ENCODE measurements around the gene CASK. TPM values are rescaled to one million over a fixed set of nuclear protein-coding genes. Genes with fewer than 3 reads are reported as not detected.
"Not testable (repeated sequence)": the region's sequence is repeated elsewhere in the genome, so short reads cannot be mapped to it uniquely, and the experiment has no call there.

CASK gene
- polyA plus RNA-seq, 5 donors: 27.9 to 61.7 (median 50.8) TPM

GRCh38 chrX:41519468-41519867 lies 403.9 kb downstream of the CASK start:
- no peak for DNase-seq

DNA sequence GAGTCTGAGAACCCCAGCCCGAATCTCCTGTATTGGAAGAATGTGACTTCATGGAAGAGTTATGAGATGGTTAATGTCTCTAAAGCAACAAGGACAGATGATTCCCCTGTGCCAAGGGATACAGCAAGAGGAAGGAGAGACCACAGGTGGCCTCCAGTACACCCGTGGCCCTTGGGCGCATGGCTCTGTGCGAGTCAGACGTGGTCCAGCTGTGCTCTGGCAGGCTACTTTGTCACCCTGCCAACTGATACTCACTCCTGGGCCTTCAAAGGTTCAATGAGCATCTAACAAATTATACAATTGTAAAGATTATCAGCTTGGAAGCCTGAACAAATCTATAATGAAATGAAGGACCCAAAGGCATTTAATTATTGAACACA lies 404.5 kb downstream of the CASK start:
- DNase-seq: no peak

DNA sequence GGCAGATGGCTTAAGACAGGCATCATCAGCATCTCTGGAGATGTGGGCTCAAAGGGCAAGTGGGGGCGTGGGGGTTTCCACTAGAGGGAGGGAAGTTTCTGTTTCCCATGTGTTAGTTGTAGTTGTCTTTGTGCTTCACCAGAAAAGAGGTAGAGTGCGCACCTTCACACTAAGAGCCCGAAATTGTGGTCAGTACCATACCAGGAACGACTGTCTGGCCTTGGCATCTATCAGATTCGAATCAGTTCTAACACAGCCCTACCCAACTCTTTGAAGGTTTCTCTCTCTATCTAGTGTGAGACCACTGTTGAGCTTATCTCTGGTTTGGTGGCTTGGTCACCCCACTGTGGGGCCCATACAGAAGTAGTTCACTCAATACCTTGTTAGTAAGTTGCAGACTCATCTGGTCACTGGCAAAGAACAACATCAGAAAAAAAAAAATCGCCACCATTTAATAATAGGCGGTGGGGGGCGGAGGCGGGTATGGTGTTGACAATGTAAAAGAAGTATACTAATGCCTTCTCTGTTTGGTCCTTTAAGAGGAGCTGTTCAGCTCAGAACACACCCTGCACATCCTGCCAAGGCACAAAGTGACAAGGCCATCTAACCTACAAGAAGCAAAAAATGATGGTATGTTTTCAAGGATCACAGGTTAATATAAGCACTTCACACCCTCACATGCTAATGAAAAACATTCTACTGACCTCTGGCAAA lies 405.1 kb downstream of the CASK start:
- DNase-seq: no peak

GRCh38 chrX:41516999-41517765 lies 406.2 kb downstream of the CASK start:
- no peak for DNase-seq

DNA sequence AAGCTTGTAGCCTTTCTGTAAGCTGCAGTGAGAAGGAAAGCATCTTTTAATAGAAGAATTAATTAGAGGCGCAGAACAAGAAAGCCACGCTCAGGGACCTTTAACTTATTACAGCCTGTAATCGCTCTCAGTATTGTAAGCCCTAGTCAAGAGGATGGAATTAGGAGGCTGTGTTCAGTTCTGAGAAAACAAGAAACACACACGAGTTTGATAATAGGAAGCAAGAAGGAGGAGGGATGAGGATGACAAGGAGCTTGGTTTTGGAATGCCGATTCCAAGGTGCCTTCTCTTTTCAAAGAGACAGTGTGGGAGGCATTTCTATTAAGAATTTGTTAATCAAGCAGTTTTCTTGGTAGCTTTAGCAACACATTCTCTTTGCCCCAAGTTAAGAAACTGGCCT lies 406.9 kb downstream of the CASK start:
- no peak for DNase-seq

GRCh38 chrX:41515376-41515775 lies 408.0 kb downstream of the CASK start:
- DNase-seq: no peak

DNA sequence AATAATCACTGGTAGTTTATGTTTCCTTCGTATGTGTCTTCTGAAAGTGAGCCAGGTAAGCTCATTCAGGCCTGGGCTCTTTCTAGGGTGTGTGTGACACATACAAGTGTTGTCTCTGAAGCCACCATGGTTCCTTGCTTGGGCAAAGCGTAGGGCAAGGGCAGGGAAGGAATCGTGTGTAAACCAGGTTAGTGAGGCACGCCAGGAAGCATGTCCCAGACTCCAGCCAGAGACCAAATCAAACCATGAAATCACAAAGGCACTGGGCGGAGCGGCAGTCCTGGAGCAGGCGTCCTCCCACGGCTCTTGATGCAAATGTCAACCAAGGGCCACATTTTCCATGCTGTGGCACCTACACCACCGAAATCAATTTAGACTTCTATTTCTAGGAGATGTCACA lies 409.2 kb downstream of the CASK start:
- no peak for DNase-seq

GRCh38 chrX:41512853-41513252 lies 410.5 kb downstream of the CASK start:
- DNase-seq: not testable (repeated sequence)

- no peak for DNase-seq
These were observed 411.0 kb downstream of the CASK start for GRCh38 chrX:41512394-41512793.

GRCh38 chrX:41507919-41508318 lies 415.4 kb downstream of the CASK start:
- DNase-seq: no peak

DNA sequence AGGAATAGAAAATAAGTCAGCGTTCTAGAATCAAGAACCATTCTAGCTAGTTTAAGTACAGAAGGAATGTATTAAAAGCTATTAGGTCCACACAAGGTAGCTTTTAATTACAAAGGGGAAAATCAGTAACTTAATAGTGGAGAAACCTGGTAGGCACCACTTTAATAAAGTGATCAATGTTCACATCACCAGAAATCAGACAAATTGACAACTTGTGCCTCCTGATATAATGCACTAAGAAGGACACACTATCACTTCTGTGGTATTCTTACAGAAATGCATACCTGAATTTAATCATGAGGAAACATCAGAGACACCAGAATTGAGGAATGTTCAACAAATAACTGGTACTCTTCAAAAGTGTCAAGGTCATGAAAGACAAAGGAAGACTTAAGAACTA lies 421.4 kb downstream of the CASK start:
- DNase-seq: no peak

- DNase-seq: no peak
These were observed 423.4 kb downstream of the CASK start for GRCh38 chrX:41499984-41500383.

- DNase-seq: no peak
These were observed 424.2 kb downstream of the CASK start for GRCh38 chrX:41499195-41499594.

GRCh38 chrX:41491267-41492004 lies 431.9 kb downstream of the CASK start:
- DNase-seq: no peak

- DNase-seq: no peak
These were observed 432.9 kb downstream of the CASK start for GRCh38 chrX:41490446-41490845.

DNA sequence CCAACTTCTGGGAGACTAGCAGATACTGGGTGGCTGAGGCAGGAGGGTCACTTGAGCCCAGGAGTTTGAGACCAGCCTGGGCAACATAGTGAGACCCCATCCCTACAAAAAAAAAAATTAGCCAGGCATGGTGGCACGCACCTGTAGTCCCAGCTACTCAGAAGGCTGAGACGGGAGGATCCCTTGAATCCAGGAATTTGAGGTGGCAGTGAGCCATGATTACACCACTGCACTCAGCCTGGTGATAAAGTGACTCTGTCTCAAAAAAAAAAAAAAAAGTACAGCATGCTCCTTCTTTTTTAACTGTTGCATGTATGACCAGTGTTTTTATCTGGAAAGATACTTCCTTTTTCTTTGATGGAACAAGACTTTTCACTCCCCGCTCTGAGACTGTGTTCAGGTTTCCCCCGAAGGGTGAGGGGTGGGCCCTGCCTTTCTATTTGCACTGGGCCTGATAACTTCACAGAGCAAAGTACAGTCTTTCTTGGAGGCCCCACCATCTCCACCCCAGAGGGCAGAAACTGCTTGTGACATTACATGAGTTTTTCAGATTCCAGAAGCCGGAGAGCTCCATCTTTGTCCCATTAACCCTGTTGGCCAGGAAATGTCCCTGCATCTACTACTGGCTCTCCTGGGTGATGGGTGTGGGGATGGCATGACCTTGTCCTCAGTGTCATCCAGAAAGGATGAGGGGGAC lies 441.1 kb downstream of the CASK start:
- DNase-seq: no peak

- DNase-seq: no peak
These were observed 441.9 kb downstream of the CASK start for GRCh38 chrX:41481264-41482109.

- DNase-seq: no peak
These were observed 442.7 kb downstream of the CASK start for GRCh38 chrX:41480508-41481260.

DNA sequence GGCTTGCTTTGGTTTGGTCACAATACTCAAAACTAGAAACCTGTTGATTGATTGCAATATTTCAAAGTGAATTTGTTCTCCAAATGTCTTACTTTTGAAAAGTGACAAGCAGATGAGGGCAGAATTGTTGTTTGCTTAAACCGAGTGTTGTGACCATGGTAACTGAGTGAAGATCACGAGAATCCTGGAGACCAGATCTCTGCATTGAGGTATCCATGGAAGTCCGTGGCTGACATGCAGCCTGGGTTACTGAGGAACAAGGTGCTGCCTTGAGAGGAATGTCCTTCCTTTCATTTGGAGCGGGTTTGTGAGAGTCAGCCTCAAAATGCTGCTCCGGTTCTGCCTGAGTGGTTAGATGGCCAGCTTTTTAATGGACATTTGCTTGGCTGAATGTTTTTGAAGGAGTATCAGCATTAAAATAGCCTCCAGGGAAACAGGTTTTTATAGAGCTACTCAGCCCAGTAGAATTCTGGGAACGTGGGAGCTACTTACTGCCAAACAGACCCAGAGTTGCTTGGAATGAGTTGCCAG lies 444.9 kb downstream of the CASK start:
- DNase-seq: no peak

GRCh38 chrX:41475591-41476241 lies 447.6 kb downstream of the CASK start:
- no peak for DNase-seq

All from right lung (tissue), 5 donors.